Measurements from ENCODE around the gene STX8.

The STX8 gene

GRCh38 chr17:9206410-9206703 lies 369.3 kb downstream of the STX8 start (continued):
- TF ChIP-seq, protein P1, sequence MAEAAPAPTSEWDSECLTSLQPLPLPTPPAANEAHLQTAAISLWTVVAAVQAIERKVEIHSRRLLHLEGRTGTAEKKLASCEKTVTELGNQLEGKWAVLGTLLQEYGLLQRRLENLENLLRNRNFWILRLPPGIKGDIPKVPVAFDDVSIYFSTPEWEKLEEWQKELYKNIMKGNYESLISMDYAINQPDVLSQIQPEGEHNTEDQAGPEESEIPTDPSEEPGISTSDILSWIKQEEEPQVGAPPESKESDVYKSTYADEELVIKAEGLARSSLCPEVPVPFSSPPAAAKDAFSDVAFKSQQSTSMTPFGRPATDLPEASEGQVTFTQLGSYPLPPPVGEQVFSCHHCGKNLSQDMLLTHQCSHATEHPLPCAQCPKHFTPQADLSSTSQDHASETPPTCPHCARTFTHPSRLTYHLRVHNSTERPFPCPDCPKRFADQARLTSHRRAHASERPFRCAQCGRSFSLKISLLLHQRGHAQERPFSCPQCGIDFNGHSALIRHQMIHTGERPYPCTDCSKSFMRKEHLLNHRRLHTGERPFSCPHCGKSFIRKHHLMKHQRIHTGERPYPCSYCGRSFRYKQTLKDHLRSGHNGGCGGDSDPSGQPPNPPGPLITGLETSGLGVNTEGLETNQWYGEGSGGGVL (tag by site-specific recombination; IDR thresholded peaks at IDR 0.05) = no peak
- TF ChIP-seq ZNF561 (tag by site-specific recombination; IDR thresholded peaks at IDR 0.05; ENCODE audit: borderline replicate concordance) = no peak
- TF ChIP-seq YY1 (tag by site-specific recombination; IDR thresholded peaks at IDR 0.05) = no peak

DNA sequence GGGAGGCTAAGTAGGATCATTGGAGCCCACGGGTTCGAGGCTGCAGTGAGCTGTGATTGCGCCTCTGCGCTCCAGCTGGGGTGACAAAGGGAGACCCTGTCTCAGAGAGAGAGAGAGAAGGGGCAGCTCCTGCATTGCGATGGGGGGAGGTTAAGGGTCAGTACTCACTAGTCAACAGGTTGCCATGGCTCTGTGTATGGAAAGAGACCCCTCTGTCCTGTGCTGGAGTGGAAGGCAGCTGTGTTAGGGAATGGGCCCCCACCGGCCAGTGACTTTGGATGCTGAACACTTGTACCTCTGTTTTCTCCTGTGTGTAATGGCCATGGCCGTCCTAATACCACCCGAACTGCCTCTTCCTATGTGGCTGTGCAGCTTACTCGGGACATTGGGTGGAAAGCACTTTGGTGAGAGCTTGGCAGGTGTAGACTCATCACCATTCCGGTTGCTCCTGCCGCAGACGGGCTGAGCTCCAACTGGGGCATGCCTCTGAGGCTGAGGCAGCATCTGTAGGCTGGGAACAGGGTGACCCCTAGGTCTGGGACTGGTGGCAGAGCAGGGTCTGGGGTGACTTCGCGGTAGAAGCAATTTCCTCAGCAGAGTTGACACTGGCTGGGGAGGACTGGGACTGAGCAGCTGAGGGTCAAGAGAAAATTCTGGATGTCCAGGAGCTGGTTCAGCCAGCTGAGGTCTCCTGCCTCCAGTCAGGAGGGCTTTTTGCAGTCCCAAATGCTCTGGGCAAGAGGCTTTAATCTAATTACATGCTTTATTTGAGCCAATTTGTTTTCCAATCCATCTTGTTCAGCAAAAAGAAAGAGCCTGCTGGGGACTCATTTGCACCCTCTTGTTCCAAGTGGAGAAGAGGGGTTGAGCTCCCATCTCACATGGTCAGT lies 369.9 kb downstream of the STX8 start:
- Histone ChIP-seq H3K36me3 (ENCODE audit: control insufficient read depth in 2 of 2, insufficient read depth in 1 of 2, low read length in 2 of 2) (peaks cover 0 to 13% of the 10 kb centered on the region in 2 experiments; a peak in 1 of 3 replicates), H3K4me1 (ENCODE audit: control insufficient read depth, insufficient read depth, low read length) (no peaks in the 10 kb centered on the region), H3K27ac (ENCODE audit: extremely low read depth, low read depth, low read length) (no peak overlapping the region), H3K4me3 (ENCODE audit: low read depth, low read length) (no peak overlapping the region), H3K9me3 (ENCODE audit: control insufficient read depth, insufficient read depth, low read depth, low read length) (no peaks in the 10 kb centered on the region)
- TF ChIP-seq SALL2 (tag by site-specific recombination; IDR thresholded peaks at IDR 0.05; ENCODE audit: borderline replicate concordance) (no peak), SCRT2 (tag by site-specific recombination; IDR thresholded peaks at IDR 0.05) (peak; percentile 81)
- POLR2A ChIA-PET = no interaction called here
- CTCF ChIA-PET = no interaction called here

GRCh38 chr17:9204637-9205329 lies 370.8 kb downstream of the STX8 start:
- no peak overlapping the region for H3K4me3 ChIP-seq (ENCODE audit: low read depth, low read length)
- peaks cover 0 to 12% of the 10 kb centered on the region in 2 experiments; a peak in 1 of 3 replicates for H3K36me3 ChIP-seq (ENCODE audit: control insufficient read depth in 2 of 2, insufficient read depth in 1 of 2, low read length in 2 of 2)
- H3K4me1 ChIP-seq (ENCODE audit: control insufficient read depth, insufficient read depth, low read length) = no peaks in the 10 kb centered on the region
- TF ChIP-seq ZNF48 (tag by site-specific recombination; IDR thresholded peaks at IDR 0.05) (no peak), ZBTB17 (tag by site-specific recombination; IDR thresholded peaks at IDR 0.05) (peak; percentile 65), ZNF830 (tag by site-specific recombination; IDR thresholded peaks at IDR 0.05; ENCODE audit: low read depth) (no peak), ZNF354C (tag by site-specific recombination; IDR thresholded peaks at IDR 0.05; ENCODE audit: borderline replicate concordance, low read depth) (no peak), ZNF394 (tag by site-specific recombination; IDR thresholded peaks at IDR 0.05; ENCODE audit: borderline replicate concordance) (no peak), ZNF560 (tag by site-specific recombination; IDR thresholded peaks at IDR 0.05; ENCODE audit: borderline replicate concordance) (no peak), ZNF23 (tag by site-specific recombination; IDR thresholded peaks at IDR 0.05; ENCODE audit: borderline replicate concordance) (peak; percentile 67; the same call in 1 of the 2 replicates), WT1 (tag by site-specific recombination; IDR thresholded peaks at IDR 0.05) (no peak), ZNF639 (tag by site-specific recombination; IDR thresholded peaks at IDR 0.05) (no peak)
- TF ChIP-seq, protein P2, sequence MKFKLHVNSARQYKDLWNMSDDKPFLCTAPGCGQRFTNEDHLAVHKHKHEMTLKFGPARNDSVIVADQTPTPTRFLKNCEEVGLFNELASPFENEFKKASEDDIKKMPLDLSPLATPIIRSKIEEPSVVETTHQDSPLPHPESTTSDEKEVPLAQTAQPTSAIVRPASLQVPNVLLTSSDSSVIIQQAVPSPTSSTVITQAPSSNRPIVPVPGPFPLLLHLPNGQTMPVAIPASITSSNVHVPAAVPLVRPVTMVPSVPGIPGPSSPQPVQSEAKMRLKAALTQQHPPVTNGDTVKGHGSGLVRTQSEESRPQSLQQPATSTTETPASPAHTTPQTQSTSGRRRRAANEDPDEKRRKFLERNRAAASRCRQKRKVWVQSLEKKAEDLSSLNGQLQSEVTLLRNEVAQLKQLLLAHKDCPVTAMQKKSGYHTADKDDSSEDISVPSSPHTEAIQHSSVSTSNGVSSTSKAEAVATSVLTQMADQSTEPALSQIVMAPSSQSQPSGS (tag by site-specific recombination; IDR thresholded peaks at IDR 0.05; ENCODE audit: low read depth) = no peak
- TF ChIP-seq, protein P3, sequence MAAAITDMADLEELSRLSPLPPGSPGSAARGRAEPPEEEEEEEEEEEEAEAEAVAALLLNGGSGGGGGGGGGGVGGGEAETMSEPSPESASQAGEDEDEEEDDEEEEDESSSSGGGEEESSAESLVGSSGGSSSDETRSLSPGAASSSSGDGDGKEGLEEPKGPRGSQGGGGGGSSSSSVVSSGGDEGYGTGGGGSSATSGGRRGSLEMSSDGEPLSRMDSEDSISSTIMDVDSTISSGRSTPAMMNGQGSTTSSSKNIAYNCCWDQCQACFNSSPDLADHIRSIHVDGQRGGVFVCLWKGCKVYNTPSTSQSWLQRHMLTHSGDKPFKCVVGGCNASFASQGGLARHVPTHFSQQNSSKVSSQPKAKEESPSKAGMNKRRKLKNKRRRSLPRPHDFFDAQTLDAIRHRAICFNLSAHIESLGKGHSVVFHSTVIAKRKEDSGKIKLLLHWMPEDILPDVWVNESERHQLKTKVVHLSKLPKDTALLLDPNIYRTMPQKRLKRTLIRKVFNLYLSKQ (tag by site-specific recombination; IDR thresholded peaks at IDR 0.05; ENCODE audit: borderline replicate concordance) = no peak
- TF ChIP-seq, protein P4, sequence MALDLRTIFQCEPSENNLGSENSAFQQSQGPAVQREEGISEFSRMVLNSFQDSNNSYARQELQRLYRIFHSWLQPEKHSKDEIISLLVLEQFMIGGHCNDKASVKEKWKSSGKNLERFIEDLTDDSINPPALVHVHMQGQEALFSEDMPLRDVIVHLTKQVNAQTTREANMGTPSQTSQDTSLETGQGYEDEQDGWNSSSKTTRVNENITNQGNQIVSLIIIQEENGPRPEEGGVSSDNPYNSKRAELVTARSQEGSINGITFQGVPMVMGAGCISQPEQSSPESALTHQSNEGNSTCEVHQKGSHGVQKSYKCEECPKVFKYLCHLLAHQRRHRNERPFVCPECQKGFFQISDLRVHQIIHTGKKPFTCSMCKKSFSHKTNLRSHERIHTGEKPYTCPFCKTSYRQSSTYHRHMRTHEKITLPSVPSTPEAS (tag by site-specific recombination; IDR thresholded peaks at IDR 0.05) = no peak
- no peak overlapping the region for H3K27ac ChIP-seq (ENCODE audit: extremely low read depth, low read depth, low read length)
- POLR2A ChIA-PET = no interaction called here
- H3K9me3 ChIP-seq (ENCODE audit: control insufficient read depth, insufficient read depth, low read depth, low read length) = no peaks in the 10 kb centered on the region
- CTCF ChIA-PET = no interaction called here

All from HEK293 (cell line).